ENCODE results near the gene GPATCH2L.

The GPATCH2L gene

DNA sequence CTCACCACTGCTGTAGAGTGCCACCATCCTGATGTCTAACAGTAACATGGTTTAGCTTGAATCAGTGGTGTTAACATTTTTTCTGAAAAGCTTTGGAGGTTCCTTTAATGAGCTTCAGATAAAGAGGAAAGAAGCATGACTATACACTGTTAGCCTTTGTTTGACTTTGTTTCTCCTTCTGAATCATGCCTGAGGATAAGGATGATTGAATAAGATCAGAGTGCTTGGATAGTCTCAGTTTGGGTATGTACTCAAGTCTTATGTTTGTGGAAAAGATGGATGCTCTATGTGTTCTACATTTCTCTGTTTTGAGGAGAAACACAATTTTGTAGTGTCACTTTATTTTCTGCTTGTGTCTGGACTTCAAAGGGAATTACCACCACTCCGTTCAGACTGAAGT, 42.0 kb downstream of the GPATCH2L start:
- no peaks in the 10 kb centered on the region for H3K9me3 ChIP-seq
- H3K4me1 ChIP-seq (ENCODE audit: control insufficient read depth in 1 of 2, insufficient read depth in 1 of 2, low read depth in 1 of 2, low read length in 1 of 2): peaks cover 13 to 15% of the 10 kb centered on the region in 2 experiments
- H3K36me3 ChIP-seq: peaks cover 62% of the 10 kb centered on the region
- H3K27ac ChIP-seq: no peak overlapping the region
- TF ChIP-seq, protein P1, sequence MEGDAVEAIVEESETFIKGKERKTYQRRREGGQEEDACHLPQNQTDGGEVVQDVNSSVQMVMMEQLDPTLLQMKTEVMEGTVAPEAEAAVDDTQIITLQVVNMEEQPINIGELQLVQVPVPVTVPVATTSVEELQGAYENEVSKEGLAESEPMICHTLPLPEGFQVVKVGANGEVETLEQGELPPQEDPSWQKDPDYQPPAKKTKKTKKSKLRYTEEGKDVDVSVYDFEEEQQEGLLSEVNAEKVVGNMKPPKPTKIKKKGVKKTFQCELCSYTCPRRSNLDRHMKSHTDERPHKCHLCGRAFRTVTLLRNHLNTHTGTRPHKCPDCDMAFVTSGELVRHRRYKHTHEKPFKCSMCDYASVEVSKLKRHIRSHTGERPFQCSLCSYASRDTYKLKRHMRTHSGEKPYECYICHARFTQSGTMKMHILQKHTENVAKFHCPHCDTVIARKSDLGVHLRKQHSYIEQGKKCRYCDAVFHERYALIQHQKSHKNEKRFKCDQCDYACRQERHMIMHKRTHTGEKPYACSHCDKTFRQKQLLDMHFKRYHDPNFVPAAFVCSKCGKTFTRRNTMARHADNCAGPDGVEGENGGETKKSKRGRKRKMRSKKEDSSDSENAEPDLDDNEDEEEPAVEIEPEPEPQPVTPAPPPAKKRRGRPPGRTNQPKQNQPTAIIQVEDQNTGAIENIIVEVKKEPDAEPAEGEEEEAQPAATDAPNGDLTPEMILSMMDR (IDR thresholded peaks at IDR 0.05): no peak
- H3K4me3 ChIP-seq (ENCODE audit: low read depth in 1 of 2, low read length in 1 of 2): no peak overlapping the region
- no peaks in the 10 kb centered on the region for H3K27me3 ChIP-seq

DNA sequence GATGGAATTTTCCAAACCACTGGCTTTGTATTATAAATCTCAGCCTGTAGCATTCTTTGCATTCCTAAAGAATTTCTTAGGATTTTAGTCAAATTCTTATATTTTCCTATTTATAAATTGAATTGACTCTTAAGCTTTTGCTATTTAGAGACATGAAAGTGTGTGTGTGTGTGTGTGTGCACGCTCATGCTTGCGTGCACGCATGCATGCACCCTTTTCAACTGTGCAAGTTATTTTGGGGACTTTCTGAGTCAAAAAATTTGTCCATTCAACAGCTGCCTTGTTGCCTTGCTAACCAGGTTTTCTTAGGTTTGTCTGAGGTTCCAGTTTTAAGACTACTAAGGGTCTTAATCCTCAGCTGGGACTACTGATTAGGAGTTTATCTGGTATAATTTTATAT, 42.6 kb downstream of the GPATCH2L start:
- Histone ChIP-seq H3K9me3 (no peaks in the 10 kb centered on the region), H3K27me3 (no peaks in the 10 kb centered on the region), H3K4me3 (ENCODE audit: low read depth in 1 of 2, low read length in 1 of 2) (no peak overlapping the region), H3K27ac (no peak overlapping the region), H3K36me3 (peaks cover 65% of the 10 kb centered on the region), H3K4me1 (ENCODE audit: control insufficient read depth in 1 of 2, insufficient read depth in 1 of 2, low read depth in 1 of 2, low read length in 1 of 2) (peaks cover 13 to 15% of the 10 kb centered on the region in 2 experiments)
- TF ChIP-seq, protein P1 (IDR thresholded peaks at IDR 0.05): no peak

DNA sequence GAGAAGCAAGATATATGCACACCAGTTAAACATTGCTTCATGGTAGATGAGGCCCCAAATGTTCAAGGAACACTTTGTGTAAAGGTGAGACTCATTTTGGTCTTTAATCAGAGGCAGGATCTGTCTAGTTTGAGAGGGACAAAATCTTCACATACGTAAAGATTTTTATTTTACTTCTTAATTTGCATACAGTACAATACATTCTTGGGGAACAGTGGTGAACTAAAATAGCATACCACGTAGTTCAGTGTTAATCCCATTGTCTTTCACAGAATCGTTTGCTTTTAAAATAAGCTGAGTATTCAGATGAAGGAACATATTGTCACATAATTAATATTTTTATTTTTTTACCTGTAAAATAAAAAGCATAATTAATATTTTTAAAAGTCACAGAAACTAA, 43.3 kb downstream of the GPATCH2L start:
- TF ChIP-seq, protein P1 (IDR thresholded peaks at IDR 0.05): no peak
- Histone ChIP-seq H3K36me3 (peaks cover 72% of the 10 kb centered on the region), H3K27me3 (no peaks in the 10 kb centered on the region), H3K4me3 (ENCODE audit: low read depth in 1 of 2, low read length in 1 of 2) (no peak overlapping the region), H3K9me3 (no peaks in the 10 kb centered on the region), H3K27ac (no peak overlapping the region), H3K4me1 (ENCODE audit: control insufficient read depth in 1 of 2, insufficient read depth in 1 of 2, low read depth in 1 of 2, low read length in 1 of 2) (peaks cover 13 to 15% of the 10 kb centered on the region in 2 experiments)

DNA sequence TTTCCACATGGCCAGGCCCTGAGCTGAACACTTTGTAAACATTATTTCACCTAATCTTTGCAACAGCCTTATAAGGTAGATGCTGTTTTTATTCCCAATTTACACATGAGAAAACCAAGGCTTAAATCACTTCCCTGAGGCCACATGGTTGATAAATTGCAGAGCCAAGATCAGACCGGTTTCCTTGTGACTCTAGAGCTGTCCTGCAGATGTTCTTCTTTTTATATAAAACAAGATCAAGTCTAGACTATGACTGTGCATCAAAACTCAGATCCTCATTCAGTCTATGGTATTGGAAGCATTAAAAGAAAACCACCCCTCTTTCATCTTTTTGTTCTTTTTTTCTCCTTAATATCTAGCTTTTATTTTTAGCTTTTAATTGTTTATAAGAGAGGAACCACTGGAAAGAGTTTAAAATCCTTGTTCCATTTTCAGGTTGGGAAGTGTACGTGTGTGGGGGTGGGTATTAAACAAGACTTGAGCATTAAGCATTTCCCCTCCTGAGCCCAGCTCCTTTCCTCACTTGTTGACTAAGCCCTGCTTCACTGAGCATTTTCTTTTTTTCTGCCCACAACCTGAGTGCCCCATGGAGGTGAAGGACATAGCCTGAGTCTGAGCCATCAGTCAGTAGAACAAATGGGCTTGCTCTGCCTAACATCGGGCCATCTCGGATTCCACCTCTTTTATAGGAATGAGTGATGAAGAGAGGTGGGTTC, 45.4 kb downstream of the GPATCH2L start:
- H3K27me3 ChIP-seq: no peaks in the 10 kb centered on the region
- no peak overlapping the region for H3K4me3 ChIP-seq (ENCODE audit: low read depth in 1 of 2, low read length in 1 of 2)
- no peaks in the 10 kb centered on the region for H3K9me3 ChIP-seq
- H3K36me3 ChIP-seq: peaks cover 89% of the 10 kb centered on the region
- TF ChIP-seq, protein P1 (IDR thresholded peaks at IDR 0.05): no peak
- H3K27ac ChIP-seq: no peak overlapping the region
- no peaks in the 10 kb centered on the region for H3K4me1 ChIP-seq (ENCODE audit: control insufficient read depth in 1 of 2, insufficient read depth in 1 of 2, low read depth in 1 of 2, low read length in 1 of 2)

DNA sequence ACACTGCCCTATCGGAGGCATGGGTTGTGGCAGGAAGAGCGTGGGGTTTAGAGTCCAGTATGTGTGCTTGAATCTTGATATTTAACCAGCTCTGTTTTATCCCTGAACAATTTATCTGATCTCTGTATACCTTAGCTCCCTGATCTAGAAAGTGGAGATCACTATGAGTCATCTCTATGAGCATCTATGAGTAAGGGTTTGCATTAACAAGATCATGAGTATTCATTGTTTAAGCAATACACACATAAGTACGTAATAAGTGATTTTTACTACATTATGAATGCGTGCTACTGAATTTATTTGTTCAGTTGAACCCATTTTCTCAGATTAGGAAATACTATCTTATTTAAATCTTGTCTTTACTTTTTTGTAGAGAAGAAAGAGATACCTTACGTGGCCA, 49.4 kb downstream of the GPATCH2L start:
- Histone ChIP-seq H3K4me1 (ENCODE audit: control insufficient read depth in 1 of 2, insufficient read depth in 1 of 2, low read depth in 1 of 2, low read length in 1 of 2) (no peaks in the 10 kb centered on the region), H3K36me3 (peaks cover 81% of the 10 kb centered on the region), H3K27ac (no peak overlapping the region), H3K27me3 (no peaks in the 10 kb centered on the region), H3K4me3 (ENCODE audit: low read depth in 1 of 2, low read length in 1 of 2) (no peak overlapping the region), H3K9me3 (no peaks in the 10 kb centered on the region)
- TF ChIP-seq, protein P1 (IDR thresholded peaks at IDR 0.05): no peak

All from neutrophil (primary cell).